ENCODE results near the gene CHST9.

Gene CHST9

GRCh38 chr18:26865557-26865956 is 319.6 kb downstream of the CHST9 start, which contains the start of gene AQP4:
TSS of gene AQP4 (minus strand) at chr18:26865707. CDS start at chr18:26865689, 18 bp downstream.
- DNase-seq (ENCODE audit: extremely low spot score): peak; percentile 54
- POLR2A ChIA-PET: interaction anchor here (0.7 kb wide), 1 partner anchor 1700 kb away, joined by 3 read pairs; no protein-coding TSS in a partner anchor
- CTCF ChIA-PET: interaction anchor here (0.7 kb wide), 2 partner anchors 38 to 650 kb away, joined by 3 to 4 read pairs; no protein-coding TSS in a partner anchor

DNA sequence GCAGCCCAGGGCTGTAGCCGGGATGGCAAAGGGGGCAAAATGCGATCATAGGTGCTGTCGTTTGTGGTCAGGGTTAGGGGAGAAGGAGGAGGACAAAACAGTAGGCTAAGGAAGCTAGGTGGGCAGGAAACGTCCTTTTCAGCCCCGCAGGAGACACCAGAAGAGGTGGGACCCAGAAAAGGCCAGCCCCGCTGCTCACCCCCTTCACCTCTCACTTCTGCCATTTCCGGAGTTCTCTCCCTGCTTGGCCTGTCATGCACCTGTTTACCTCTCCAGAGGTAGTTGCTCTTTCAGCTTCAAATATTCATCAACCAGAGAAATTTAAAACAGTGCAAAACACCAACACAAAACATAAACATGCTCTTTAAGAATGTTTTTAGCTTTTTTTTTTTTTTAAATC is 320.4 kb downstream of the CHST9 start:
- ChIA-PET CTCF (no interaction called here), POLR2A (no interaction called here)
- no peak for TF ChIP-seq CTBP1 (IDR thresholded peaks at IDR 0.05; ENCODE audit: borderline replicate concordance)
- TF ChIP-seq SUZ12 (IDR thresholded peaks at IDR 0.05): no peak
- no peak for TF ChIP-seq SP1 (IDR thresholded peaks at IDR 0.05)
- no peak for TF ChIP-seq HDGF (IDR thresholded peaks at IDR 0.05; ENCODE audit: borderline replicate concordance)
- no peak for TF ChIP-seq ELF4 (IDR thresholded peaks at IDR 0.05)
- TF ChIP-seq ARNT (IDR thresholded peaks at IDR 0.05): no peak
- no peak for TF ChIP-seq BHLHE40 (IDR thresholded peaks at IDR 0.05; ENCODE audit: borderline replicate concordance)
- TF ChIP-seq FOXA1 (IDR thresholded peaks at IDR 0.05): no peak
- TF ChIP-seq FOXM1 (IDR thresholded peaks at IDR 0.05; ENCODE audit: borderline replicate concordance): no peak
- TF ChIP-seq TARDBP (IDR thresholded peaks at IDR 0.05): no peak
- DNase-seq (ENCODE audit: extremely low spot score): no peak

More at GRCh38 chr18:26865557-26865956, 319.6 kb downstream of the CHST9 start, which contains the start of gene AQP4:
- TF ChIP-seq FOXM1 (IDR thresholded peaks at IDR 0.05; ENCODE audit: borderline replicate concordance) (no peak), SUZ12 (IDR thresholded peaks at IDR 0.05) (no peak), L3MBTL2 (conservative IDR thresholded peaks at IDR 0.05) (peak; percentile 75), BHLHE40 (IDR thresholded peaks at IDR 0.05; ENCODE audit: borderline replicate concordance) (no peak)
- TF ChIP-seq, protein P1, sequence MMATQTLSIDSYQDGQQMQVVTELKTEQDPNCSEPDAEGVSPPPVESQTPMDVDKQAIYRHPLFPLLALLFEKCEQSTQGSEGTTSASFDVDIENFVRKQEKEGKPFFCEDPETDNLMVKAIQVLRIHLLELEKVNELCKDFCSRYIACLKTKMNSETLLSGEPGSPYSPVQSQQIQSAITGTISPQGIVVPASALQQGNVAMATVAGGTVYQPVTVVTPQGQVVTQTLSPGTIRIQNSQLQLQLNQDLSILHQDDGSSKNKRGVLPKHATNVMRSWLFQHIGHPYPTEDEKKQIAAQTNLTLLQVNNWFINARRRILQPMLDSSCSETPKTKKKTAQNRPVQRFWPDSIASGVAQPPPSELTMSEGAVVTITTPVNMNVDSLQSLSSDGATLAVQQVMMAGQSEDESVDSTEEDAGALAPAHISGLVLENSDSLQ (IDR thresholded peaks at IDR 0.05): peak; percentile 92

DNA sequence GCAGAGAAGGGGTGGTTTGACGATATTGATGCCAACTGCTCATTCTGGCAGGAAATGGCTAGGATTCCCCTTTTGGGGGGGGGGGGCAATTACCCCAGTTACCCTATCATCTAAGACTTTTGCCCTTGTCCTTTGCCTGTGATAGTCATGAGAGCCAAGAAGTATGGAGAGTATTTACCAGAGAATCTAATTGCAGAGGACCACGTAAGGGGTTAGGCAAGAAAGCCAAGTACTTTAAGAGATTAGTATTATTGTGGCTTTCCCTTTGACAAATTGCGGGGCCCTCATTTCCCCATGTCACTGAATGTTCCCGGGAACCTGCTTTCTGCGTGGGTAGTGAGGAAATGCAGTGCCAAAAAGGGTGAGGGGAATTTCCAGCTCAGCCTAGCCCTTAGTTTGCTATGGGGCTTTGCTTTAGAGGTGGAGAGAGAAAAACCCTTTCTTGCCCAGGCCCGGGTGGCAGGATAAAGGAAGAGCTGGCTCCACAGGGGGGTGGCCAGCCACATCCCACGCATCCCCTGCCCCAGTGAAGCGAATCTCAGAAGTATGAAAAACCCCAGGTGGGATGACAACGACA is 321.1 kb downstream of the CHST9 start:
- no peak for DNase-seq (ENCODE audit: extremely low spot score)
- ChIA-PET CTCF (no interaction called here), POLR2A (interaction anchor here (1.1 to 1.4 kb wide), 3 partner anchors 9 to 27 kb away, joined by 3 to 4 read pairs (median 3); no protein-coding TSS in a partner anchor)
- TF ChIP-seq NFRKB (IDR thresholded peaks at IDR 0.05) (no peak), HDGF (IDR thresholded peaks at IDR 0.05; ENCODE audit: borderline replicate concordance) (no peak), LEF1 (IDR thresholded peaks at IDR 0.05; ENCODE audit: borderline replicate concordance) (no peak), BHLHE40 (IDR thresholded peaks at IDR 0.05; ENCODE audit: borderline replicate concordance) (no peak), SUZ12 (IDR thresholded peaks at IDR 0.05) (no peak), CTBP1 (IDR thresholded peaks at IDR 0.05; ENCODE audit: borderline replicate concordance) (no peak), ZNF384 (IDR thresholded peaks at IDR 0.05) (no peak), SP1 (IDR thresholded peaks at IDR 0.05) (no peak), L3MBTL2 (conservative IDR thresholded peaks at IDR 0.05) (no peak), FOXM1 (IDR thresholded peaks at IDR 0.05; ENCODE audit: borderline replicate concordance) (no peak), TARDBP (IDR thresholded peaks at IDR 0.05) (no peak), FOXA1 (IDR thresholded peaks at IDR 0.05) (no peak)
- TF ChIP-seq, protein P1 (IDR thresholded peaks at IDR 0.05): no peak

GRCh38 chr18:26863122-26863879 is 321.8 kb downstream of the CHST9 start:
- CTCF ChIA-PET: interaction anchor here (1.2 kb wide), 1 partner anchor 22 kb away, joined by 3 read pairs; no protein-coding TSS in a partner anchor
- peak; percentile 69 for DNase-seq (ENCODE audit: extremely low spot score)
- TF ChIP-seq L3MBTL2 (conservative IDR thresholded peaks at IDR 0.05): peak; percentile 29; the same call in 1 of the 2 replicates
- TF ChIP-seq FOXK2 (IDR thresholded peaks at IDR 0.05): no peak
- POLR2A ChIA-PET: interaction anchor here (1.1 to 1.4 kb wide), 3 partner anchors 10 to 26 kb away, joined by 3 to 4 read pairs (median 3); no protein-coding TSS in a partner anchor

GRCh38 chr18:26862084-26862483 is 323.0 kb downstream of the CHST9 start:
- CTCF ChIA-PET: no interaction called here
- POLR2A ChIA-PET: no interaction called here

More at GRCh38 chr18:26862084-26862483, 323.0 kb downstream of the CHST9 start:
- DNase-seq (ENCODE audit: extremely low spot score): no peak
- TF ChIP-seq TARDBP (IDR thresholded peaks at IDR 0.05): no peak
- TF ChIP-seq FOXM1 (IDR thresholded peaks at IDR 0.05; ENCODE audit: borderline replicate concordance): no peak
- no peak for TF ChIP-seq SUZ12 (IDR thresholded peaks at IDR 0.05)
- TF ChIP-seq L3MBTL2 (conservative IDR thresholded peaks at IDR 0.05): no peak
- no peak for TF ChIP-seq NFRKB (IDR thresholded peaks at IDR 0.05)
- TF ChIP-seq, protein P1 (IDR thresholded peaks at IDR 0.05): no peak
- no peak for TF ChIP-seq BHLHE40 (IDR thresholded peaks at IDR 0.05; ENCODE audit: borderline replicate concordance)
- no peak for TF ChIP-seq HDGF (IDR thresholded peaks at IDR 0.05; ENCODE audit: borderline replicate concordance)
- no peak for TF ChIP-seq LEF1 (IDR thresholded peaks at IDR 0.05; ENCODE audit: borderline replicate concordance)
- no peak for TF ChIP-seq CTBP1 (IDR thresholded peaks at IDR 0.05; ENCODE audit: borderline replicate concordance)
- no peak for TF ChIP-seq FOXA1 (IDR thresholded peaks at IDR 0.05)
- TF ChIP-seq FOXK2 (IDR thresholded peaks at IDR 0.05): no peak
- TF ChIP-seq ELF4 (IDR thresholded peaks at IDR 0.05): no peak
- no peak for TF ChIP-seq SP1 (IDR thresholded peaks at IDR 0.05)
- TF ChIP-seq ARNT (IDR thresholded peaks at IDR 0.05): no peak
- TF ChIP-seq ZNF384 (IDR thresholded peaks at IDR 0.05): no peak

All from HEK293T (cell line).